ENCODE results near the gene ULK2.

The ULK2 gene

DNA sequence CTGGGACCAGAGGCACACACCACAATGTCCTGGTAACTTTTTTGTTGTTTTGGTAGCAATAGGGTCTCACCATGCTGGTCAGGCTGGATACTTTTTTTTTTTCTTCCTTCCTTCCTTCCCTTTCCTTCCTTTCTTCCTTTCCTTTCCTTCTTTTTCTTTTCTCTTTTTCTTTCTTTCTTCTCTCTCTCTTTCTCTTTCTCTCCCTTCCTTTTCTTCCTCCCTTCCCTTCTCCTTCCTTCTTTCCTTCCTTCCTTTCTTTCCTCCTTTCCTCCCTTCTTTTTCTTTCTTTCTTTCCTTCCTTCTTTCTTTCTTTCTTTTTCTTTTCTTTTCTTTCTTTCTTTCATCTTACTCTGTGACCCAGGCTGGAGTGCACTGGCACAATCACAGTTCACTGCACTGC lies 18.4 kb upstream of the ULK2 start:
- in situ Hi-C loops (cut with HindIII; ENCODE audit: low sequenced_read_pairs) = no loop called here
- DNase-seq (ENCODE audit: low read depth, low spot score) = no peak
- no peak overlapping the region for H3K4me3 ChIP-seq (ENCODE audit: low read depth, low read length)
- TF ChIP-seq, protein P1, sequence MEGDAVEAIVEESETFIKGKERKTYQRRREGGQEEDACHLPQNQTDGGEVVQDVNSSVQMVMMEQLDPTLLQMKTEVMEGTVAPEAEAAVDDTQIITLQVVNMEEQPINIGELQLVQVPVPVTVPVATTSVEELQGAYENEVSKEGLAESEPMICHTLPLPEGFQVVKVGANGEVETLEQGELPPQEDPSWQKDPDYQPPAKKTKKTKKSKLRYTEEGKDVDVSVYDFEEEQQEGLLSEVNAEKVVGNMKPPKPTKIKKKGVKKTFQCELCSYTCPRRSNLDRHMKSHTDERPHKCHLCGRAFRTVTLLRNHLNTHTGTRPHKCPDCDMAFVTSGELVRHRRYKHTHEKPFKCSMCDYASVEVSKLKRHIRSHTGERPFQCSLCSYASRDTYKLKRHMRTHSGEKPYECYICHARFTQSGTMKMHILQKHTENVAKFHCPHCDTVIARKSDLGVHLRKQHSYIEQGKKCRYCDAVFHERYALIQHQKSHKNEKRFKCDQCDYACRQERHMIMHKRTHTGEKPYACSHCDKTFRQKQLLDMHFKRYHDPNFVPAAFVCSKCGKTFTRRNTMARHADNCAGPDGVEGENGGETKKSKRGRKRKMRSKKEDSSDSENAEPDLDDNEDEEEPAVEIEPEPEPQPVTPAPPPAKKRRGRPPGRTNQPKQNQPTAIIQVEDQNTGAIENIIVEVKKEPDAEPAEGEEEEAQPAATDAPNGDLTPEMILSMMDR (IDR thresholded peaks at IDR 0.05; ENCODE audit: low read depth, low read length) = no peak

DNA sequence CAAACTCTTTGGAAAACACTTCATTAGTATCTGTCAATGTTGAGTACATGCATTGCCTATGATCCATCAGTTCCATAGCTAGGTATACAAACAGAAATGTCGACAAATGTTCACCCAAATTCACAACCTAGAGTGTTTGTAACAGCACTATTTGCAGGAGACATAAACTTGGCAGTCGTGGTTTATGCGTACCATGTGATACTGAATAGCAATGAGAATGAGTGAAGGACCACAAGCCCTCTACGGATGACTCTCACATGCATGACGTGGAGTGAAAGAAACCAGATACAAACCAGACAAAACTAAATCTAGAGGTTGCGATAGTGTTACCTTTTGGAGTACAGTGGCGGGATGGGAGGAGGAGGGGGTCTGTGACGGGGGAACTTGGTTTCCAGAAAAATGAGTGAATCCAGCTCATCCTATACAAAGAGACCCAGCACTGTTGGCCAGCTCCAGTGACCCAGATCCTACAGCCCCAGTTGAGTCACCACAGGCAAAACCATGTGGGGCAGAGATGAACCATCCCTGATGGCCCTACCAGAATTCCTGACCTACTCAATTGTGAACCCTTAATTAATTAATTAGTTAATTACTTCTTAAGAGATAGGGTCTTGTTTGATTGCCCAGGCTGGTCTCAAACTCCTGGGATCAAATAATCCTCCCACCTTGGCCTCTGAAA lies 15.9 kb upstream of the ULK2 start:
- no peak overlapping the region for H3K4me3 ChIP-seq (ENCODE audit: low read depth, low read length)
- DNase-seq (ENCODE audit: low read depth, low spot score) = no peak
- TF ChIP-seq, protein P1 (IDR thresholded peaks at IDR 0.05; ENCODE audit: low read depth, low read length) = no peak
- in situ Hi-C loops (cut with HindIII; ENCODE audit: low sequenced_read_pairs) = no loop called here

DNA sequence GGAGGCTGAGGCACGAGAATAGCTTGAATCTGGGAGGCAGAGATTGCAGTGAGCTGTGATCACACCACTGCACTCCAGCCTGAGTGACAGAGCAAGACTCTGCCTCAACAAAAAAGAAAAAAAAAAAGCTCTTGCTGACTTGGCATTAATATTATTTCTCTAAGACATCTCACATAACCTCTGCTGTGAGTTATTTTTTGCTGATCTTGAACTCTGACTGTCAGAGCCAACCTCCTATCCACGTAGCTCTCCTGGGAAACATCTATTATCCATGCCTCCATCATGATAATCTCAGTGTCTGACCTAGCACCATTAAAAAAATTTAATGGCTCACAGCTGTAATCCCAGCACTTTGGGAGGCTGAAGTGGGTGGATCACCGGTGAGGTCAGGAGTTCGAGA lies 12.7 kb upstream of the ULK2 start:
- TF ChIP-seq, protein P1 (IDR thresholded peaks at IDR 0.05; ENCODE audit: low read depth, low read length) = no peak
- H3K4me3 ChIP-seq (ENCODE audit: low read depth, low read length) = no peak overlapping the region
- DNase-seq (ENCODE audit: low read depth, low spot score) = no peak
- in situ Hi-C loops (cut with HindIII; ENCODE audit: low sequenced_read_pairs) = no loop called here

- no peak for DNase-seq (ENCODE audit: low read depth, low spot score)
- in situ Hi-C loops (cut with HindIII; ENCODE audit: low sequenced_read_pairs) = no loop called here
- H3K4me3 ChIP-seq (ENCODE audit: low read depth, low read length) = no peak overlapping the region
- TF ChIP-seq, protein P1 (IDR thresholded peaks at IDR 0.05; ENCODE audit: low read depth, low read length) = no peak
These were observed 9.7 kb upstream of the ULK2 start for GRCh38 chr17:19877364-19877945.

- TF ChIP-seq, protein P1 (IDR thresholded peaks at IDR 0.05; ENCODE audit: low read depth, low read length) = no peak
- H3K4me3 ChIP-seq (ENCODE audit: low read depth, low read length) = no peak overlapping the region
- DNase-seq (ENCODE audit: low read depth, low spot score) = no peak
- in situ Hi-C loops (cut with HindIII; ENCODE audit: low sequenced_read_pairs) = no loop called here
These were observed 8.9 kb upstream of the ULK2 start for GRCh38 chr17:19876529-19877161.

DNA sequence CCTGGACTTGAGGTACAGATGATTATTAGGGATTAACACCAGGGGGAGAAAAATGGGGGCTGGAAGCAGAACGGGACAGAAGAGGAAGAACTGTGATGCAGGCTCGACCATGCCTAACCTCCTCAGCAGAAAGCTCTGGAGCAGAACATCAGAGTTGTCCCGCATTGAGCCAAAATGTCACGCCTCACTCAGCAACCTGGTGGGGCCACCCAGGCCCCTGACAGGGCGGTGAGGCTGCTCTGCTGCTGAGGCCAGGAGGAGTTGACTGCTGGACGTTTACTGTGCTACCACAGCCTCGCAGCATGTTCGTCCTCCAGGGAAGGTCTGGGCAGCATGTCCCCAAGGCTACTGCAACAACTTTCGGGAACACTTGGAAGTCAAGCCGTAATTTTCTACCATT lies 6.5 kb upstream of the ULK2 start:
- in situ Hi-C loops (cut with HindIII; ENCODE audit: low sequenced_read_pairs) = no loop called here
- TF ChIP-seq, protein P1 (IDR thresholded peaks at IDR 0.05; ENCODE audit: low read depth, low read length) = no peak
- no peak overlapping the region for H3K4me3 ChIP-seq (ENCODE audit: low read depth, low read length)
- DNase-seq (ENCODE audit: low read depth, low spot score) = no peak

All from astrocyte of the spinal cord (primary cell).